HepG2 (cell line): Measurements from ENCODE around the gene NFATC3. TPM values are rescaled to one million over a fixed set of nuclear protein-coding genes. Genes with fewer than 3 reads are reported as not detected.

Source experiments
- ATAC-seq: fragments of 200-7000 bp; cut with Tn5 transposase; 3 replicates; pipeline ENCODE4 v1.9.1; 2020; ENCODE audit warnings: mild to moderate bottlenecking, moderate library complexity
- BruUV-seq: library from RNA; stranded (reverse); fragments of 400-500 nt; replicated peaks from 2 replicates; lab custom pipeline; 2021; lab: Mats Ljungman, UMichigan
- CTCF ChIA-PET: fragments of 300-600 bp; formaldehyde crosslinking; extraction: SDS; loops from one replicate; lab custom pipeline; 2021; ENCODE audit warnings: low total read pairs, inconsistent platforms, low intra/inter-chr PET ratio; lab: Yijun Ruan, JAX
- POLR2A ChIA-PET: fragments of 350-600 bp; sonication (Branson Sonifier 250); formaldehyde crosslinking; loops from one replicate; lab custom pipeline; 2020; ENCODE audit warnings: antibody characterized with exemption, inconsistent platforms; lab: Yijun Ruan, JAX
- DNase-seq: peaks from one replicate; pipeline ENCODE4 v3.0.0-alpha.2; 2015; ENCODE audit warnings: low spot score
- FAIRE-seq: peaks from 3 replicates; lab custom pipeline; 2011; peaks lifted over from hg19 to GRCh38; lab: Jason Lieb, UNC
- H2AFZ ChIP-seq: one replicate; pipeline ENCODE4 v1.6.1; 2011; ENCODE audit warnings: low read length, inconsistent platforms
- H3K27ac ChIP-seq: fragments of 300-600 bp; 3 replicates; pipeline ENCODE4 v1.8.0; 2011; ENCODE audit warnings: mixed run types, mild to moderate bottlenecking, mixed read lengths, low read length, inconsistent platforms; ENCODE audit not compliant: insufficient read depth; ENCODE audit errors: extremely low read length
- H3K27me3 ChIP-seq, 2 experiments: fragments of 200-600 bp in 1 of 2; 2 replicates in 1 of 2; 3 replicates in 1 of 2; pipeline versions ENCODE4 v1.6.0 to v1.8.0; 2011; ENCODE audit warnings: low read length in 2 of 2, mild to moderate bottlenecking in 2 of 2, moderate library complexity in 2 of 2, inconsistent platforms in 1 of 2; ENCODE audit not compliant: insufficient read depth in 2 of 2, control insufficient read depth in 1 of 2
- H3K36me3 ChIP-seq, 2 experiments: fragments of 200-600 bp in 1 of 2; replicated peaks in 1 of 2; 2 replicates in 1 of 2; 3 replicates in 1 of 2; pipeline versions ENCODE4 v1.5.1 to v1.8.0; 2011; ENCODE audit warnings: low read length in 2 of 2, inconsistent platforms in 1 of 2; ENCODE audit not compliant: insufficient read depth in 2 of 2, control insufficient read depth in 1 of 2
- H3K4me1 ChIP-seq: 2 replicates; pipeline ENCODE4 v1.5.1; 2012; ENCODE audit warnings: low read length, inconsistent platforms; ENCODE audit not compliant: insufficient read depth
- H3K4me2 ChIP-seq: 2 replicates; pipeline ENCODE4 v1.6.0; 2011; ENCODE audit warnings: low read depth, low read length, inconsistent platforms
- H3K4me3 ChIP-seq, 3 experiments: fragments of 200-600 bp in 1 of 3; sonication (generic), shearing (Covaris generic) in 1 of 3; replicated peaks in 1 of 3; 2 replicates each; pipeline ENCODE4 v1.5.1; 2011 to 2016; ENCODE audit warnings: low read length in 3 of 3, inconsistent platforms in 2 of 3, low read depth in 2 of 3, mild to moderate bottlenecking in 2 of 3, control low read depth in 1 of 3, mixed read lengths in 1 of 3; ENCODE audit not compliant: insufficient read depth in 1 of 3
- H3K79me2 ChIP-seq: one replicate; pipeline ENCODE4 v1.6.1; 2011; ENCODE audit warnings: low read length, inconsistent platforms; ENCODE audit not compliant: insufficient read depth
- H3K9ac ChIP-seq: 2 replicates; pipeline ENCODE4 v1.6.0; 2011; ENCODE audit warnings: mild to moderate bottlenecking, low read depth, low read length, inconsistent platforms; ENCODE audit not compliant: insufficient read depth
- H3K9me3 ChIP-seq: 2 replicates; pipeline ENCODE4 v1.5.1; 2012; ENCODE audit warnings: mild to moderate bottlenecking, low read length
- H4K20me1 ChIP-seq: 2 replicates; pipeline ENCODE4 v1.6.0; 2011; ENCODE audit warnings: inconsistent platforms, mild to moderate bottlenecking, low read length, moderate library complexity; ENCODE audit not compliant: insufficient read depth
- HDAC2 ChIP-seq: sonication (generic); formaldehyde crosslinking; IDR thresholded peaks from 2 replicates; pipeline ENCODE4 v1.4.0; 2020; ENCODE audit warnings: missing genetic modification reagents
- HNRNPK ChIP-seq: fragments of 200-400 bp; formaldehyde crosslinking; IDR thresholded peaks from 2 replicates; pipeline ENCODE4 v1.6.1; 2018; ENCODE audit warnings: low read length, low read depth, moderate library complexity, mild to moderate bottlenecking; ENCODE audit not compliant: poor library complexity, severe bottlenecking
- MAFF ChIP-seq: IDR thresholded peaks from 2 replicates; pipeline ENCODE4 v1.6.1; 2011; ENCODE audit warnings: low read depth, low read length, improper control_type of control experiment
- MED13 ChIP-seq: sonication (generic); formaldehyde crosslinking; IDR thresholded peaks from 2 replicates; pipeline ENCODE4 v1.5.0; 2020; ENCODE audit warnings: missing genetic modification reagents
- PCBP1 ChIP-seq: fragments of 200-400 bp; formaldehyde crosslinking; IDR thresholded peaks from 2 replicates; pipeline ENCODE4 v1.6.1; 2017; ENCODE audit warnings: mild to moderate bottlenecking, low read depth, low read length, borderline replicate concordance
- REPIN1 ChIP-seq: sonication (generic); formaldehyde crosslinking; IDR thresholded peaks from 2 replicates; pipeline ENCODE4 v1.8.0; 2022; ENCODE audit warnings: missing genetic modification reagents, low read depth, mild to moderate bottlenecking, borderline replicate concordance
- ZFP37 ChIP-seq: sonication (generic); formaldehyde crosslinking; IDR thresholded peaks from 2 replicates; pipeline ENCODE4 v1.4.0; 2020; ENCODE audit warnings: missing genetic modification reagents, borderline replicate concordance
- ZNF598 ChIP-seq: sonication (generic); formaldehyde crosslinking; IDR thresholded peaks from 2 replicates; pipeline ENCODE4 v1.5.1; 2020; ENCODE audit warnings: mild to moderate bottlenecking, missing genetic modification reagents, borderline replicate concordance
- WGBS: methylation state at CpG from one replicate; pipeline ENCODE4 v1.1.6; 2017; ENCODE audit warnings: low lambda C conversion rate; 5-methylcytosine and 5-hydroxymethylcytosine counted together
- in situ Hi-C: cut with HindIII; loops from 2 replicates; pipeline ENCODE4 v1.10.0; 2017; ENCODE audit warnings: low pct_unique_long_range_greater_than_20kb; ENCODE audit not compliant: extremely low pct_ligation_motif_present
- intact Hi-C: fragments of 100-400 bp; cut with micrococcal nuclease; formaldehyde crosslinking; loops from one replicate; pipeline ENCODE4 v1.10.0; 2022; ENCODE audit not compliant: unreplicated experiment
- polyA plus RNA-seq, 8 experiments: library from polyadenylated mRNA; depleted of rRNA in 3 of 8; stranded (reverse) in 7 of 8; unstranded in 1 of 8; fragments of >200 nt; fragmentation: Illumina TruSeq in 4 of 8; extraction: Trizol in 4 of 8; gene quantifications; 2 replicates each; pipeline versions ENCODE4 v1.2.1 to v1.2.3, GENCODE V29; 2011 to 2016; ENCODE audit warnings: low read depth in 4 of 8, missing spikeins in 1 of 8, mixed read lengths in 1 of 8; ENCODE audit not compliant: insufficient read depth in 1 of 8
- total RNA-seq, 5 experiments: library from RNA; depleted of rRNA; stranded (reverse); fragments of >200 nt; fragmentation: Illumina TruSeq; extraction: Trizol; gene quantifications; 2 replicates each; pipeline ENCODE4 v1.2.3, GENCODE V29; 2016; ENCODE audit warnings: low read depth in 1 of 5
- TF ChIP-seq, protein P1 (sequence below): sonication (generic); formaldehyde crosslinking; IDR thresholded peaks from 2 replicates; pipeline ENCODE4 v1.5.1; 2020; ENCODE audit warnings: missing genetic modification reagents, mild to moderate bottlenecking, borderline replicate concordance
- TF ChIP-seq, protein P2 (sequence below): sonication (generic); formaldehyde crosslinking; IDR thresholded peaks from 2 replicates; pipeline ENCODE4 v1.8.0; 2022; ENCODE audit warnings: mild to moderate bottlenecking, missing genetic modification reagents, borderline replicate concordance
- TF ChIP-seq, protein P3 (sequence below): IDR thresholded peaks from 2 replicates; pipeline ENCODE4 v1.6.1; 2018; ENCODE audit warnings: missing genetic modification reagents
- TF ChIP-seq, protein P4 (sequence below): sonication (generic); formaldehyde crosslinking; IDR thresholded peaks from 2 replicates; pipeline ENCODE4 v1.4.0; 2020; ENCODE audit warnings: missing genetic modification reagents

The NFATC3 gene
- total and polyA plus RNA-seq, 2 of the 13 experiments (the other 11 are each of a cell fraction or from before 2014, with no cell fraction given) = 52.6 to 62.7 TPM

DNA sequence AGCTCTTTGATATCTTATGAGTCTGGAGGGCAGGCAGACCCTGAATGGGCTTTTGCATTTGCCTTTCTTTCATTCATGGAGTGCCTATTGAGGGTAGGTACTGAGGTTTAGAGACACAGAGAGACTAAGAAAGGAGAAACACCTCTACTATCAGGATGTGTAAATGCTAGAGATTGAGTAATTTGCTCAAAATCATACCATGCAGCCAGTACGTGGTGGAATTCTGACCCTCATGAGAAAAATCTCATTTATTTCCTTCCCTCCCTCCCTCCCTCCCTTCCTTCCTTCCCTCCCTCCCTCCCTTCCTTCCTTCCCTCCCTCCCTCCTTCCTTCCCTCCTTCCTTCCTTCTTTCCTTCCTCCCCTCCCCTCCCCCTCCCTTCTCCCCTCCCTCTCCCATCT, 18.4 kb upstream of the NFATC3 start:
- 100% methylated on average over 1 of the region's 1 CpG for WGBS
- no peaks in the 10 kb centered on the region for H3K79me2 ChIP-seq
- H3K4me2 ChIP-seq = no peak overlapping the region
- DNase-seq (no peak), FAIRE-seq (no peak), ATAC-seq (no peak)
- peaks cover 37 to 51% of the 10 kb centered on the region in 2 experiments for H3K36me3 ChIP-seq
- H3K9ac ChIP-seq = no peak overlapping the region
- H3K4me3 ChIP-seq = no peak overlapping the region
- BruUV-seq = no TSS peak
- H3K9me3 ChIP-seq = no peaks in the 10 kb centered on the region
- no peak overlapping the region for H3K27ac ChIP-seq
- H2AFZ ChIP-seq = no peak overlapping the region
- TF ChIP-seq PCBP1 (0 out of 2 replicates have a peak, but pooled peaks have one; percentile 61), HNRNPK (peak; percentile 93)
- TF ChIP-seq, protein P1, sequence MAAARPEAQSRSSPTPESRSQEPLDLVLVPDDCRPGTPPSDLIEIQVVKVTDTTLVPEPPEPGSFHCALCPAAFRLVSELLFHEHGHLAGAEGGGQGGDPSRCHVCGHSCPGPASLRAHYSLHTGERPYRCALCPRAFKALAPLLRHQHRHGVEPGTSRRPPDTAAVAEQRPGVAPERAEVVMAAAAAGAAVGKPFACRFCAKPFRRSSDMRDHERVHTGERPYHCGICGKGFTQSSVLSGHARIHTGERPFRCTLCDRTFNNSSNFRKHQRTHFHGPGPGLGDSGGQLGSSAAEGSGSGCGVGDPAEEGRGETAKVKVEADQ = no peak
- in situ Hi-C loops (no loop called here), intact Hi-C loops (loop anchor here (10.0 kb wide), 1 partner anchor 252 kb away; no protein-coding TSS in a partner anchor)
- H4K20me1 ChIP-seq = no peaks in the 10 kb centered on the region
- CTCF ChIA-PET = no interaction called here
- POLR2A ChIA-PET = no interaction called here
- H3K27me3 ChIP-seq = no peaks in the 10 kb centered on the region
- H3K4me1 ChIP-seq = no peaks in the 10 kb centered on the region

DNA sequence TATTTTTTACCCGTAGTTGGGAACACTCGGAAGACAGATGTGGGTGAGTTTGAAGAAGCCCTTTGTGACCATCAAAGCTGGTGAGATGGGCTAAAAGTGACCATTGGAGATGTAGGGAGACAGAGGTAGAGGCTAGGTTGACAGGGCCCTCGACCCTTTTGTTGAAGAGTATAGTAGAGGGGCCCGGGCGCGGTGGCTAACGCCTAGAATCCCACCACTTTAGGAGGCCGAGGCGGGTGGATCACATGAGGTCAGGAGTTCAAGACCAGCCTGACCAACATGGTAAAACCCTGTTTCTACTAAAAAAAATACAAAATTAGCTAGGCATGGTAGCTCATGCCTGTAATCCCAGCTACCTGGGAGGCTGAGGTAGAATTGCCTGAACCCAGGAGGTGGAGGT, 16.2 kb upstream of the NFATC3 start:
- peaks cover 45 to 62% of the 10 kb centered on the region in 2 experiments for H3K36me3 ChIP-seq
- ChIA-PET POLR2A (interaction anchor here (5.0 kb wide), 1 partner anchor 11 kb away, joined by 20 read pairs; no protein-coding TSS in a partner anchor), CTCF (no interaction called here)
- no peaks in the 10 kb centered on the region for H4K20me1 ChIP-seq
- intact Hi-C loops (loop anchor here (10.0 kb wide), 1 partner anchor 254 kb away; no protein-coding TSS in a partner anchor), in situ Hi-C loops (no loop called here)
- no peak for DNase-seq
- no peak overlapping the region for H3K27ac ChIP-seq
- H3K4me2 ChIP-seq = no peak overlapping the region
- no TSS peak for BruUV-seq
- ATAC-seq = no peak
- H3K4me1 ChIP-seq = no peaks in the 10 kb centered on the region
- H3K9ac ChIP-seq = no peak overlapping the region
- 96% methylated on average over 9 of the region's 9 CpGs for WGBS
- no peaks in the 10 kb centered on the region for H3K79me2 ChIP-seq
- FAIRE-seq = no peak
- H3K27me3 ChIP-seq = no peaks in the 10 kb centered on the region
- no peak overlapping the region for H2AFZ ChIP-seq
- no peaks in the 10 kb centered on the region for H3K9me3 ChIP-seq
- H3K4me3 ChIP-seq = no peak overlapping the region
- TF ChIP-seq, protein P2, sequence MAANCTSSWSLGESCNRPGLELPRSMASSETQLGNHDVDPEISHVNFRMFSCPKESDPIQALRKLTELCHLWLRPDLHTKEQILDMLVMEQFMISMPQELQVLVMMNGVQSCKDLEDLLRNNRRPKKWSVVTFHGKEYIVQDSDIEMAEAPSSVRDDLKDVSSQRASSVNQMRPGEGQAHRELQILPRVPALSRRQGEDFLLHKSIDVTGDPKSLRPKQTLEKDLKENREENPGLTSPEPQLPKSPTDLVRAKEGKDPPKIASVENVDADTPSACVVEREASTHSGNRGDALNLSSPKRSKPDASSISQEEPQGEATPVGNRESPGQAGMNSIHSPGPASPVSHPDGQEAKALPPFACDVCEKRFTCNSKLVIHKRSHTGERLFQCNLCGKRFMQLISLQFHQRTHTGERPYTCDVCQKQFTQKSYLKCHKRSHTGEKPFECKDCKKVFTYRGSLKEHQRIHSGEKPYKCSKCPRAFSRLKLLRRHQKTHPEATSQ (CRISPR knock-in tag) = no peak
- no peak for TF ChIP-seq MED13 (CRISPR knock-in tag)
- TF ChIP-seq, protein P3, sequence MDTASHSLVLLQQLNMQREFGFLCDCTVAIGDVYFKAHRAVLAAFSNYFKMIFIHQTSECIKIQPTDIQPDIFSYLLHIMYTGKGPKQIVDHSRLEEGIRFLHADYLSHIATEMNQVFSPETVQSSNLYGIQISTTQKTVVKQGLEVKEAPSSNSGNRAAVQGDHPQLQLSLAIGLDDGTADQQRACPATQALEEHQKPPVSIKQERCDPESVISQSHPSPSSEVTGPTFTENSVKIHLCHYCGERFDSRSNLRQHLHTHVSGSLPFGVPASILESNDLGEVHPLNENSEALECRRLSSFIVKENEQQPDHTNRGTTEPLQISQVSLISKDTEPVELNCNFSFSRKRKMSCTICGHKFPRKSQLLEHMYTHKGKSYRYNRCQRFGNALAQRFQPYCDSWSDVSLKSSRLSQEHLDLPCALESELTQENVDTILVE (CRISPR knock-in tag) = no peak
- TF ChIP-seq HDAC2 (CRISPR knock-in tag) = no peak
- TF ChIP-seq ZNF598 (CRISPR knock-in tag) = no peak
- TF ChIP-seq REPIN1 (CRISPR knock-in tag) = no peak
- no peak for TF ChIP-seq ZFP37 (CRISPR knock-in tag)
- no peak for TF ChIP-seq MAFF
- TF ChIP-seq, protein P4, sequence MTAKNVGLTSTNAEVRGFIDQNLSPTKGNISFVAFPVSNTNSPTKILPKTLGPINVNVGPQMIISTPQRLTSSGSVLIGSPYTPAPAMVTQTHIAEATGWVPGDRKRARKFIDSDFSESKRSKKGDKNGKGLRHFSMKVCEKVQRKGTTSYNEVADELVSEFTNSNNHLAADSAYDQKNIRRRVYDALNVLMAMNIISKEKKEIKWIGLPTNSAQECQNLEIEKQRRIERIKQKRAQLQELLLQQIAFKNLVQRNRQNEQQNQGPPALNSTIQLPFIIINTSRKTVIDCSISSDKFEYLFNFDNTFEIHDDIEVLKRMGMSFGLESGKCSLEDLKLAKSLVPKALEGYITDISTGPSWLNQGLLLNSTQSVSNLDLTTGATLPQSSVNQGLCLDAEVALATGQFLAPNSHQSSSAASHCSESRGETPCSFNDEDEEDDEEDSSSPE (CRISPR knock-in tag) = no peak
